Motor neuron (in vitro differentiated cells): ENCODE measurements around the gene CENPI. TPM values are rescaled to one million over a fixed set of nuclear protein-coding genes. Genes with fewer than 3 reads are reported as not detected.
"Not testable (repeated sequence)": the region's sequence is repeated elsewhere in the genome, so short reads cannot be mapped to it uniquely, and the experiment has no call there.

ENCODE experiments used
- ATAC-seq, 8 experiments: fragments of 200-7000 bp; cut with Tn5 transposase; replicated peaks in 6 of 8; 2 replicates each; pipeline ENCODE4 v1.8.0; 2021; ENCODE audit warnings: mild to moderate bottlenecking in 8 of 8, moderate library complexity in 8 of 8
- H3K27ac ChIP-seq, 2 donors: fragments of 250-450 bp; sonication (Bioruptor Pico); 2 replicates each; pipeline ENCODE4 v1.9.0; 2021; ENCODE audit warnings: antibody characterized with exemption in 2 of 2, mild to moderate bottlenecking in 2 of 2, moderate library complexity in 1 of 2
- H3K4me1 ChIP-seq, 2 donors: fragments of 250-450 bp; sonication (Bioruptor Pico); replicated peaks in 1 of 2; 2 replicates each; pipeline ENCODE4 v1.6.1; 2021; ENCODE audit warnings: antibody characterized with exemption in 2 of 2, mild to moderate bottlenecking in 2 of 2, moderate library complexity in 1 of 2
- H3K4me3 ChIP-seq, 5 donors: fragments of 250-450 bp; sonication (Bioruptor Pico); 2 replicates each; pipeline ENCODE4 v1.9.0; 2021; ENCODE audit warnings: antibody characterized with exemption in 5 of 5, mild to moderate bottlenecking in 5 of 5, moderate library complexity in 4 of 5
- WGBS, 10 experiments: fragments of 450-650 bp; shearing (Covaris generic); methylation state at CpG; one replicate each; pipeline ENCODE4 v1.0.0; 2022; 5-methylcytosine and 5-hydroxymethylcytosine counted together
- in situ Hi-C, 9 experiments: fragments of 400-800 bp; cut with MboI; loops; one replicate each; pipeline ENCODE4 v1.15.0; 2021; ENCODE audit warnings: low sequenced_read_pairs in 9 of 9, low pct_unique_long_range_greater_than_20kb in 2 of 9; ENCODE audit not compliant: unreplicated experiment in 9 of 9
- total RNA-seq, 8 experiments: library from RNA; unstranded; fragments of 300-600 nt; gene quantifications; 2 replicates each; pipeline versions ENCODE4 v1.2.3 to v1.2.4, GENCODE V29; 2022

The CENPI gene
- 10 to 100 TPM in 2 of 8 experiments, 1 to 10 TPM in 4, under 1 TPM in 2; 0.20 to 13.6 (median 2.3) TPM for total RNA-seq

DNA sequence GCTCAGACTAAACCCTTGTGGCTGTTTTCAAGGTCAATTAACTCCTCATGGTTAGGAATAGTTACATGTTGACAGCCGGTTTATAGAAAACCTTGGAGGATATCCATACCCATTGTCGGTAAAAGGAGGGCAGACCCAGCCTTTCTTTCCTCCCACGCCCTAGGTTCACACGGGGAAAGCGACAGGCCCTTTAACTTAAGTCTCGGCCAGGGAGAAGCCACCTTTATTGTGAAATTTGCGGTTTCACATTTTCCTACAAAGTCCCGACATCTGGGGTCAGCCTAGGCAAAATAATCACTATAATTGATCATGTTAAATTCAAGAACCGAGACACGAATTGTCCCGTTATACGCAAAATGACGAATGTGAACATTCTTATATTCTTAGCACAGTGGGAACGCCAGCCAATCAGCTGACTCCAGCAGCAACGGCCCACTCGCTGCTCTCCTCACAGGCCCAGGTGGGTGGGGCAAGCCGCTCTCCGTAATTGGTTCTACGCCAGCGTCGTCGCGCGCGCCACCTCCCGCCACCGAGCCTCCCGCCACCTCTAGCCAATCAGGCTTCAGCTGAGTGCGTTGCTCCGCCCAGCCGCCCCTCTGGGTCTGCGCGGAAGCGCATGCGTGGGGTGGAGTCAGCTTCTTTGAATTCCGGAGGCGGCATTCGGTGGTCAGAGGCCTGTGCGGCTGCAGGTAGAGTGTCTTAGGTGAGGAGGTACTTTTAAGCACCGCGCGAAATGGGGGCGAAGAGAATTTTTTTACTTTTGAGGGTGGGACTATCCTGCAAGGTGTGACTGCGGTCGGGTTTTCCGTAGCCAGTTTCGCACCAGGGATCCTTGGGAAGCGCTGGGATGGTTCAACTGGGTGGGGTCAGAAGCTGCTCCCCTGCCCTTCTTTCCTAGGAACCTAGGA, at the start of gene CENPI:
Gene CENPI (plus strand): TSS at position 659 of the 908 bp plus-strand sequence. CDS start 2,867 bp downstream, outside the sequence.
- in situ Hi-C loops, result no loop called here
- peak within 1 kb of the TSS; percentile 46 to 51 (median 49) for H3K4me3 ChIP-seq
- no peaks in the 10 kb centered on the region for H3K4me1 ChIP-seq
- ATAC-seq, result peak; percentile 97 to 100 (median 99)
- WGBS, 10 experiments, result 0 to 46% (median 0%) methylated on average over 1 to 20 of the region's 48 CpGs; no CpG with 5 or more reads in 4 of the 10 experiments
- H3K27ac ChIP-seq, result peak within 1 kb of the TSS; percentile 63 to 71

GRCh38 chrX:101051153-101051548, 46.9 kb upstream of the CENPI start:
- H3K4me1 ChIP-seq, result no peaks in the 10 kb centered on the region
- H3K4me3 ChIP-seq, result peak overlapping the region; percentile 49 to 68 (median 62)
- ATAC-seq, result no peak
- 0 to 71% methylated on average over 1 of the region's 5 CpGs; no CpG with 5 or more reads in 8 of the 10 experiments for WGBS, 10 experiments
- H3K27ac ChIP-seq, result peak overlapping the region in 1 of 2 donors; percentile 19
- in situ Hi-C loops, result no loop called here

GRCh38 chrX:101051549-101052302, 46.3 kb upstream of the CENPI start, which contains the start of gene TRMT2B:
Gene TRMT2B, minus strand, starts transcription at chrX:101052111. Its CDS starts 9,822 bp downstream, at chrX:101042289.
- no peaks in the 10 kb centered on the region for H3K4me1 ChIP-seq
- peak within 1 kb of the TSS; percentile 49 to 68 (median 62) for H3K4me3 ChIP-seq
- ATAC-seq, result peak; percentile 91 to 94 (median 94)
- in situ Hi-C loops, result no loop called here
- WGBS, 10 experiments, result 0 to 40% methylated on average over 3 to 9 of the region's 43 CpGs; no CpG with 5 or more reads in 8 of the 10 experiments
- peak within 1 kb of the TSS in 1 of 2 donors; percentile 21 for H3K27ac ChIP-seq

- in situ Hi-C loops, H3K4me1 ChIP-seq, H3K4me3 ChIP-seq, H3K27ac ChIP-seq, ATAC-seq: not testable (repeated sequence)
- 71% methylated on average over 3 of the region's 4 CpGs; no CpG with 5 or more reads in 9 of the 10 experiments for WGBS, 10 experiments
Observed at GRCh38 chrX:101056551-101056950, 41.5 kb upstream of the CENPI start.

GRCh38 chrX:101057093-101057714, 40.8 kb upstream of the CENPI start:
- in situ Hi-C loops, result no loop called here
- ATAC-seq, result no peak
- no peak overlapping the region for H3K27ac ChIP-seq

DNA sequence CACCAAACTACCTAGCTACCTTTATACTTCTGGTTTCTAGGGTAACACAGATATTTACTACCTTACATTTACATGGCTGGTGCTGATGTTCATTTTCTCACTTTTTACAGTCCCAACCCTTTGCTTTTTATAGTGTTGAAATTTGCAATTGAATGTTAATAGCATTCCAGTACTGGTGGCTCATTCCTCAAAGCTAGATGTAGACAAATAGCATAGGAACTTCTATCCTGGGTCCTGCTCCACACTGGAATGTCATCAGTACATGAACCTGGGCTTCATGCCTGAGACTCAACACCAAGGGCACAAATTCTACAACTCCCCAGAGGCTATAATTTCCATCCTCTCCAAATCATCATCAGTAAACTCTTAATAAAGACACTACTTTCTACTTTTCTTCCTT, 35.8 kb upstream of the CENPI start:
- in situ Hi-C loops, result no loop called here
- no peak overlapping the region for H3K27ac ChIP-seq
- ATAC-seq, result peak in 4 of 8 experiments; percentile 55 to 96 (median 70)
- no peaks in the 10 kb centered on the region for H3K4me1 ChIP-seq
- H3K4me3 ChIP-seq, result no peak overlapping the region

More at GRCh38 chrX:101057093-101057714, 40.8 kb upstream of the CENPI start:
- Histone ChIP-seq H3K4me1 (no peaks in the 10 kb centered on the region), H3K4me3 (no peak overlapping the region)
- WGBS, 10 experiments, result 28 to 60% (median 35%) methylated on average over 1 to 2 of the region's 3 CpGs; no CpG with 5 or more reads in 7 of the 10 experiments

GRCh38 chrX:101071582-101071981, 26.4 kb upstream of the CENPI start:
- in situ Hi-C loops, result no loop called here
- no peak for ATAC-seq
- H3K27ac ChIP-seq, result no peak overlapping the region
- no peak overlapping the region for H3K4me3 ChIP-seq
- WGBS, 10 experiments, result 20 to 100% (median 83%) methylated on average over 1 to 3 of the region's 3 CpGs; no CpG with 5 or more reads in 2 of the 10 experiments
- H3K4me1 ChIP-seq, result no peaks in the 10 kb centered on the region

- 0 to 15% (median 0%) methylated on average over 1 to 8 of the region's 23 CpGs; no CpG with 5 or more reads in 7 of the 10 experiments for WGBS, 10 experiments
Observed at GRCh38 chrX:101078716-101079598, 19.0 kb upstream of the CENPI start, which contains the start of gene TMEM35A. Gene TMEM35A, plus strand, starts transcription at chrX:101078879. Its CDS starts 124 bp downstream, at chrX:101079003.

DNA sequence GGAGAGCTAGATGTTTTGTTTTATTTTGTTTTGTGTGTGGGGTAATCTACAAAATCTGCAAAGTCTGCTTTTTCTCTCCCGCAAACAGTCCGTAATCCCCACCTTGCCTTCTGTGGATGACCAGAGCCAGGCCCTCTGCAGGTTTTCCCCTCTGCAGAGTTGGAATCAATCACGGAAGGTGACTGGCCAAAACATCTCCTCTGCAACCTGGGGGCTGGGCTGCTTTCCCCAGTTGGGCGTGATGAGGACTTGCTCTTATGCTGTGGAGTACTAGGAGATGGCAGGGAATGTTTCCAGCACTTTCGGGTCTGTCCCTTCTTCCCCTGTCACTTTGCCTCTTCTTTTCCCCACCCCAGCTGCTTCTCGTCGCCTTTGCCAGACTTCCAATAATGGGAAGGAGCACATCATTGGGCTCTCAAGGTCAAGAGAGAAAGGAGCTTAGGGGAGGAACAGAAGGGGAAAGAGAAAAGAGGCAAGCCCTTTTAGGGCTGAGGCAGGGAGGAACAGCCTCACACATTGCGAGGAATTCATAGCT, 18.2 kb upstream of the CENPI start:
- in situ Hi-C loops, result no loop called here
- ATAC-seq, result peak in 6 of 8 experiments; percentile 10 to 58 (median 44)
- peak overlapping the region; percentile 50 to 84 (median 72) for H3K4me3 ChIP-seq
- H3K27ac ChIP-seq, result peak overlapping the region in 1 of 2 donors; percentile 20
- H3K4me1 ChIP-seq, result peaks cover 0 to 4% of the 10 kb centered on the region in 2 donors
- whole genome bisulfite sequencing, 10 experiments, result 0 to 90% (median 3%) methylated on average over 1 to 3 of the region's 8 CpGs; no CpG with 5 or more reads in 6 of the 10 experiments

More at GRCh38 chrX:101078716-101079598, 19.0 kb upstream of the CENPI start, which contains the start of gene TMEM35A:
- peak within 1 kb of the TSS; percentile 50 to 84 (median 72) for H3K4me3 ChIP-seq
- peaks cover 0 to 4% of the 10 kb centered on the region in 2 donors for H3K4me1 ChIP-seq
- in situ Hi-C loops, result no loop called here
- H3K27ac ChIP-seq, result peak within 1 kb of the TSS in 1 of 2 donors; percentile 54
- ATAC-seq, result peak; percentile 51 to 93 (median 88)

DNA sequence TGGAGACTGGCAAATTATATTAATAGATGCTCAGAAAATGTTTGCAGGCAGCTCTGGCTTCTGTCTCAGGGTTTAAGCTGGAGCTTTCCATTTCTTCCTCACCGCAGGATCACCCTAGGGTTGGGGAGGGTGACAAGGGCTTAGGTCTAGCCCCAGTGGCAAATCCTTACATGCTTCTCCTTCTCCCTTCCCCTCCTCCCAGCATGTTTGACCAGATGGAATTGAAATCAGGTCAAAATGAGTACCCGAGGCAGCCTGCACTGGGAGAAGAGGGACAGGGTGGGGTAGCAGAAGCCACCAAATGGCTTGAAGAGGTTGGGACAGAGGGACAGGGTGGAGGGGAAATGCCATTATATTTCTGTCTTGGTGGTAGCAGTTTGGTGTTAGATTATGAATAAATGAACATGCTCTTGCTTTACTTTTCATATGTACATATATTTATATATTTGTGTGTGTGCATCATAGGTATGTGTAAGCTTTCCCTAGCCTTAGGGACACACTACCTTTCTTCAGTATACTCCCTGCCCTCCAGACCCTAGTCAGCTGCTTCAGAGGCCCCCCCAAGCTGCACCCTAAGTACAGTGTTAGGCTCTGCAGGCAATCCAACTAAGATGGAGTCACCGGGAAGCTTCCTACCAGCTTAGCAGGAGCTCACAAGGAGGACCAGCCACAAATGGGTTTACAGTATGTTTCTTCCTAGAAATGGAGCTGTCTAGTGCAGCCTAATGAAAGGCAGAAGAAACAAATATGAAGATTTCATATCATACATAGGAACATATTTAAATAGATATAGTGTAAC, 17.5 kb upstream of the CENPI start:
- ATAC-seq, result peak in 7 of 8 experiments; percentile 19 to 65 (median 35)
- 25 to 100% (median 80%) methylated on average over 1 of the region's 3 CpGs; no CpG with 5 or more reads in 7 of the 10 experiments for WGBS, 10 experiments

More for the DNA sequence above, 17.5 kb upstream of the CENPI start:
- H3K4me1 ChIP-seq, result peaks cover 0 to 4% of the 10 kb centered on the region in 2 donors
- in situ Hi-C loops, result no loop called here
- H3K4me3 ChIP-seq, result peak overlapping the region; percentile 50 to 84 (median 72)
- peak overlapping the region in 1 of 2 donors; percentile 43 for H3K27ac ChIP-seq
